Measurements from ENCODE around the gene CMTR2.
"Not testable (repeated sequence)": the region's sequence is repeated elsewhere in the genome, so short reads cannot be mapped to it uniquely, and the experiment has no call there.

Gene CMTR2, protein sequence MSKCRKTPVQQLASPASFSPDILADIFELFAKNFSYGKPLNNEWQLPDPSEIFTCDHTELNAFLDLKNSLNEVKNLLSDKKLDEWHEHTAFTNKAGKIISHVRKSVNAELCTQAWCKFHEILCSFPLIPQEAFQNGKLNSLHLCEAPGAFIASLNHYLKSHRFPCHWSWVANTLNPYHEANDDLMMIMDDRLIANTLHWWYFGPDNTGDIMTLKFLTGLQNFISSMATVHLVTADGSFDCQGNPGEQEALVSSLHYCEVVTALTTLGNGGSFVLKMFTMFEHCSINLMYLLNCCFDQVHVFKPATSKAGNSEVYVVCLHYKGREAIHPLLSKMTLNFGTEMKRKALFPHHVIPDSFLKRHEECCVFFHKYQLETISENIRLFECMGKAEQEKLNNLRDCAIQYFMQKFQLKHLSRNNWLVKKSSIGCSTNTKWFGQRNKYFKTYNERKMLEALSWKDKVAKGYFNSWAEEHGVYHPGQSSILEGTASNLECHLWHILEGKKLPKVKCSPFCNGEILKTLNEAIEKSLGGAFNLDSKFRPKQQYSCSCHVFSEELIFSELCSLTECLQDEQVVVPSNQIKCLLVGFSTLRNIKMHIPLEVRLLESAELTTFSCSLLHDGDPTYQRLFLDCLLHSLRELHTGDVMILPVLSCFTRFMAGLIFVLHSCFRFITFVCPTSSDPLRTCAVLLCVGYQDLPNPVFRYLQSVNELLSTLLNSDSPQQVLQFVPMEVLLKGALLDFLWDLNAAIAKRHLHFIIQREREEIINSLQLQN

DNA sequence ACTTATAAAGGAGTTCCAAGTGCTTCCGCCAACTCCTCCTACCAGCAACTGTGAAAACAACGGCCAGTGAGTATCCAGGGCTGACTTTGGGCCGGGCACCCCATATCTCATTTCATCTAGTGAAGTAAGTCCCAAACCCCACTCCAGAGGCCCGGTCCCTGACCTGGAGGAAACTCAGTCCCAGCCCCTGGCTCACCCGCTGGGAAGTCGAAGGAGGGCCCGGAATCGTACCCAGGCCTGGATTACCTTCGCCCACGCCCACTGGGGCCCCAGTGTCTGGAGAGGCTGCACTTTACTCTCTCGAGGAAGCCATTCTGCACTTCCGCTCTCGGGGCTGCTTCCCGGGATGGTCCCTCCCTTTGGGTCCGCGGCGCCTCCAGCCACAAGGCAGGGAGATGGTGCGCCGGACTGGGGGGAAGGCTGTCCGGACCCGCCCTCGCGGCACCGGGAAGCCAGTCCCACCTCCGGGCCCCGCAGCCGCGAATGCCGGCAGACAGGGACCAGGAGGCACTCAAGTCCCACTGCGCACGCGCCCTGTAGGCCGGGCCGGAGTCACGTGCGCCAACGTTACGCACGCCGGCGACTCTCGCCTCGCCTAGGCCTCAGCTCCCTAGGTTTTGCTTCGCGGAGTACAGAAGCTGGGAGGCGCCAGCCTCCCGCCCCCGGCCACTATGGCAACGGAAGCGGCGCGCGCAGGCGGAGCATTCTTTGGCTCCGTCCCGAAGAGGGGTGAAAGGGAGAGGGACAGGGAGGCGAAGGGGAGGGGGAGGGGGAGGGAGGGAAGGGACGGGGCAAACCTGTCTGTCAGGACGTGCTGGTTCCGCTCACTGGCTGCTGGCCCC is at the start of gene CMTR2:
Gene CMTR2 (minus strand): TSS at position 513 of the 842 bp plus-strand sequence. CDS start 3,482 bp downstream, outside the sequence.
- DNase-seq: peak; percentile 94

DNA sequence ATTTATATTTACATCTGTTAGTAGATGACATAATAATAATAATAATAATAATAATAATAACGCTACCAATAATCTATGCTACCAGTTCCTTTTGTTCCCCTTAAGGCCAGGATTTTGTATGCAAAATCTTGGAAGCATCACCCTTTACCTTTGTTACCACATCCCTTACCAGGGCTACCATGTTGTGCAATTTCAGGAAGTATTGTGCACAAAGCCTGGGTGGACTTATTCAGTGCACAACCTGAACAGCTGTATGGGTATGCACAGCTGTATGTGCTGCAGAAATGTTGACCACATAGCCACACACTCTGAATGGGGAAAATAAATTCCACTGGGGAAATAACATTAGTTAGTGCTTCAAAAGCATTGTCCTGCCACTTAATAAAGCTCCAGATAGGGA is 49.4 kb upstream of the CMTR2 start:
- no peak for DNase-seq

DNA sequence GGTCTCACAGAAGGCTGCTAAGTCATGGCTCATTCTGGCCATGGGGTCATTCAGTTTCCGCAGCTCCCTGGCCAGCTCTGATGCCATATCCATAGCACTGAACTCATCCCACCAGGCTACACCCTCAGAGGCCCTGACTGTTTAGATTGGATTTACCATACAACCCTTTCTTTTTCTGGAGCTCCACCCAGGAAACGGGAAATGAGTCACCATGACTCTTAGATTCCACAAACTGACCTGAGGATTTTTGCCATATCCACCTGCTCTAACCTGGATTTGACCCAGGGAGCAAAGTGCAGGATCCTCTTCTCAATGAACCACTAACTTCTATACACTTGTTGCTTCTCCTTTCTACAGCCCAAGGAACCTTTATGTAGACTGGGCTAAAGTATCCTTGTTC is 49.0 kb upstream of the CMTR2 start:
- no peak for DNase-seq

DNA sequence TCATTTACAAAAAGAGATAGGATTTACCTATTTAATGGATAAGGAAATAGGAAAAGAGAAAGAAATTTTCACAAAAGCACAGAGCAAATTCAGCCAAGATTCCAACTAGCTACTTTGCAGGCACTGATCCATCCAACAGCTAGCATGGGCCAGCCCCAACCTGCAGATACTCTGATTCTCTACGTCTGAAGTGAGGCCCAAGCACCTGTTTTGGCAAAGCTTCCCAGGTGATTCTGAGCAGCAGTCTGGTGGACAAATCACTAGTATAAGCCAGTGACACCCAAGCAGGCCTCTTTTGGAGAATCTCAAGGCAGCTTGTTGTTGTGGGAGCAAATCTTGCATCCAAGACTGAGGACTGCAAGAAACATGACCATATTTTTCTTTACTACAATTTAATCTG is 48.4 kb upstream of the CMTR2 start:
- DNase-seq: no peak

DNA sequence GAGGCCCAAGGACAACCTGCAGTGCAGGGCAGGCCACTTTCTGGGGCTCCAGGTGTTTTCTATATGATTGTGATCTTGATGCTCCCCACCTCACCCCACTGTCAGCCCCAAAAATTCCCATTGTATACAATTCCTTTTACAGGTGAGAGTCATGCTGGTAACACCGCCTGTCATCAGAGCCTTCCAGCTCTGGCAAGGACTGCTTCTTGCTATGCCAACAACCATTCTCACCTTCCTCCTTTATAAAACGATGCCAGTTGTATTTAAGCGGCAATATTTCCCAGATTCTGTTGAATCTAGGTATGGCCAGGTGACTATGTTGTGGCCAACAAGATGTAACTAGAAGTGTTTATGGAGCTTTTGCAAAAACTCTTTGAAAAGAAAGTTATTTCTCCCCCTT is 38.9 kb upstream of the CMTR2 start:
- DNase-seq: no peak

DNA sequence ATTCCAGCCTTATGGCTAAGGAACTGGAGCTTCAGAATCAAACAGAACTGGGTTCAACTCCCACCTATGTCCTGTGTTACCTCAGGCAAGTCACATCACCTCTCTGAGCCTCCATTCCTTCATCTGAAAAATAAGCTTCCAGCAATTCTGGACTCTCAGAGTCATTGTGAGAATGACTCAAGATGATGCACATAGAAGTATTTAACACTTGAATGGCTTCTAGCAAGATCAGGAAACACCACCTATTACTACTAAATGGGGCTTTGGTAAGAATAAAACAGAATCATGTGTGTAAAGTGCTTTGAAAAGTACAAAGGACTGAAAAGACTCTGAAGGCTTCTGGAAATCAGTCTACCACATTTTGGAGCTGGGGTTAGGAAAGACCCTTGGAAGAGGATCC is 38.5 kb upstream of the CMTR2 start:
- no peak for DNase-seq

DNA sequence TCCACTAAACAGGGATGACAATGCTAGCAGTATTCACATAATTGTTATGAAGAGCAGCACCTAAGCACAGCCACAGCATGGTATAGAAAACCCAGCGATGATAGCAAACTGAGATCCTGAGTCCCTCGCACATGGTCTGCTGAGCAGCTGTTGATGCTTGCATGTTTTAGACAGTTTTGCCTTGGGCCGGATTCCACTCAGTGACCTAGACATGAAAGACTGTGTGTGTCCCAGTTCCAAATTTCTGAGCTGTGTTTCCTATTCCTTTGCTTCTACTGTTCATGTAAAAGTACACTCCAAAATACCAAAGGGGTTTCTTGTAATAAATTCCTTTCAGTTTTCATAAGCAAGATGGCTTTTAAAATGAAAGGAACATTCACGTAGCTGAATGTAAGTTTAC is 30.8 kb upstream of the CMTR2 start:
- DNase-seq: no peak

DNA sequence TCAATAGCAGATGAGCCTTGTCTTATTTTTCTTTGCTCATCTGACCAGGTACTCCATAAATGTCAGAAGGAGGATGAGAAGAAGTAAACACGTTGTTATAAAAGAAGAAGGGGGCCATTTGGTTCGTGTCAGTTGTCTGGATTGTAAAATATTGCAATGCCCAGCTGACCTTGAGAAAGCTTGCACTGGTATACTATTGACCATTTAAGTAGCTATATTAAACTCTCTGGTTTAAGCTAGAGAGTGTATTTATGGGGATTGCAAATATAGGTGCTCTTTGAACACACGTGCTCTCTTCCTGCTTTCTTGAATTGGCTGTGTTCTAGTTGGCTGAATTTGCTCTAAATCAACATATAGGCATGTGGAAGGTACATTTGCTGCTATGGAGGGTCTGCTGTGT is 26.1 kb upstream of the CMTR2 start:
- no peak for DNase-seq

DNA sequence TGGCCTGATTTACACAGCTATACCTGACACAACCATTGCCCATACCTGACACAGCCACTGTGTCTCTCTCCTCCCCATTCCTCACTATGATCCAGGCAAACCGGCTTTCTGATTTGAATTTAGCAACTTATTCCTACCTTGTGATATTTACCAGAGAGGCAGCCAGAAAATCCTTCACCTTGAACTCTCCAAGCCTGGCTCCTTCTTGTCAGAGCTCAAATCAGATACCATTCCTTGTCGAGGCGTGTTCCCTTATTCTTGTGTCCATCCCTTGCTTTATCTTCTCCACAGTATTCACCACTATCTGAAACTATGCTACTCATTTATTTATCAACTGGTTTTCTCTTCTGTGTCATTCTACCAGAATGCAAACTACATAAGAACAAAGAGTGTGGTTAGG is 24.4 kb upstream of the CMTR2 start:
- DNase-seq: not testable (repeated sequence)

DNA sequence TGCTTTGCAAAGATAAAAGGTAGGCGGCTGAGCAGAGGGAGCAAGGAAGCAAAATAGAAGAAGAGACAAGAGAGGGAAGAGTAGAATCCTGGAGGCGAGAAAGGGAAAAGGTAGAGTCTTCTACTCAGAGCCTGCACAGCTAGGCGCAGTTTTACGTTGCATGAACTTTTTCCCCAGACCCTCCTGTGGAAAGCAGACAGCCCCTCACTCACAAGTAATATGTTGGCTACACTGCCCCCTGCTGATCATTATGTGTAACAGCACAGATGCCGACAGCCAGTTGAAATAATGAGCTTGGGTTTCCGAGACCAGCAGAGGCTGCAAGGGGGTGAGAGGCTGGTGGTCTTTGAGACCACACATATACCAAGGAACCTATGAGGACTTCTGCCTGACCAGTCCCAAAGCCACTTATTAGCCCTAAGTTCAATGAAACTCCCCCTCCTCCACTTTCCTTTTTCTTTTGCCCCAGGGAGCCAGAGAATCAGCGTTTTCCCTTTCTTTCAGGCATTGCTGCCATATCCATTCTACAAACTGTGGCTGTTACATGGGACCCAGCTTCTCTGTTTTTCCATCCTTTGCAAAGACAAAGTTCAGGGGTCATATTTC is 22.5 kb upstream of the CMTR2 start:
- DNase-seq: peak; percentile 42

DNA sequence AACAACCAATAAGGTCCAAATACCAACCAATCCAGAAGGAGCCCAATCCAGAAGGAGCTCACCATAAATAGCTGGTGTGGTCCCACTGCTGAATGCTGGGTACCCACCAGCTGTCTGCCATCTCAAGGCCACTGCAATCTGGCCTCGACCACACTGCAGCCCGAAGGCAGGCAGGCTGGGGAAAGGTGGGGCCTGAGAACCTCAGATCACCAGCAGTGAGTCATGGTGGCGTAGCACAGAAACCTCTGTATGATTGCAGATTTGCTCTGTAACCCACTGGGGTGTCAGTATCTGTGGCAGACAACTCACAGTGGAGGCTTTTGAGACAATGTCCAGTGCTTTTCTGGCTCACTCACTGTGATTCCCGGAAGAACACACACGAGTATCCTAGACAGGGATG is 14.7 kb upstream of the CMTR2 start:
- no peak for DNase-seq

DNA sequence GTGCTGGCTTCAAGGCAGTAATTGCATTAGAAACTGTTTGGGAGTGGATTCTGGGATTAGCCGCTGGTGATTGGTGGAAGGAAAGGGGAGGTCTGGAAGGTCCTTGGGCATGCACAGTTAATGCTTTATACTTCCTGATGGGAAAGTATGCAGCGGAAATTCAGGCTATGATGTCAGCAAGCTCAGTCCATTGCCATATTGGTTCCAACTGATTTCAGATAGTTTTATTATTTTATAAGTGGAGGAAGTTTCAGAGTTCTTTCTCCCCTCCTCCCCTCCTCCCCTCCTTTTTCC is 8.1 kb upstream of the CMTR2 start:
- DNase-seq: no peak

DNA sequence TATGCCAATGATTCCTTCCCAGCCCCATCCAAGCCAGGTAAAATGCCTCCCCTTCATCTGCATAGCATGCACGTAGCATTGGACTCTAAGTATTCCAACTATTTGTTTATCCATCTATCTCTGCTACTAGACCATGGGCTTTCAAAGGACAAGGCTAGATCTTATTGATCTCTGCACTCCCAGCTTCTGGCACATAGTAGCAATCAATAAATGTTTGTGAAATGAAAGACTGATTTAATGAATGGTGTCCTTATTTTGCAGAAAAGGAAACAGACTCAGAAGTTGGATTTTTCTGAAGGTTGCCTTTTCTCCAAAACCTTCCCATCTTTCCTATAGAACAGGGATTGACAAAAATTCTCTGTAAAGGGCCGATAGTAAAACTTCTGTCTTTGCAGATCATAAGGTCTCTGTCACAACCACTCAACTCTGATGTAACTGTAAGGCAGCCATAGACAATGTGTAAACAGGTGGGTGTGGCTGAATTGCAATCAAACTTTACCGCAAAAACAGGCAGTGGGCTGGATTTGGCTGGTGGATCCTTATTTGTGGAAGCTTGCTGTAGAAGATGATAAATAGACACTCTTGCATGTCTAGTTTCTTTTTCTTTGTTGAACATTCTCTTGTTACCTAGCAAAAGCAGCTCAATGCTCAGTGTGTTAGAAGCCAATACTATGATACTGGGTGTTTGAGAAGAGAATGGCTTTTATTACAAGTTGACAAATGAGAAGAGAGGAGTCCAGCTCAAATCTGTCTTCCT is 7.6 kb upstream of the CMTR2 start:
- no peak for DNase-seq

DNA sequence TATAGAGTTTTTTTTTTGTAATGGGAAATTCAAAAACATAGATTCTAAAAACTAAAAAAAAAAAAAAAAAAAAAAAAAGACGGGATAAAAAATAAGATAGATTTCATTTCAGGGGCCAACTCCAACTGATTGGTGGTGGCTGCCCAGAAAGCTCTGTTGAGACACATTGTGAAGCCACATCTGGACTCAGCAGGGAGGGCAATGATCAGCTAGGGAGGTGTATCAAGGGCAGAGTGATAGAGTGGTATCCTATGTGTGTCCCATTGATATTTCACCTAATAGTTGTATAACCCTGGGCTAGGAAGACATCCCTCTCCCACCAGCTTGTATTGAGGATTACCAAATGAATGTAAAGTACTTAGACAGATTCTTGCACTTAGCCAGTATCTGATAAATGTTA is 6.7 kb upstream of the CMTR2 start:
- DNase-seq: no peak

DNA sequence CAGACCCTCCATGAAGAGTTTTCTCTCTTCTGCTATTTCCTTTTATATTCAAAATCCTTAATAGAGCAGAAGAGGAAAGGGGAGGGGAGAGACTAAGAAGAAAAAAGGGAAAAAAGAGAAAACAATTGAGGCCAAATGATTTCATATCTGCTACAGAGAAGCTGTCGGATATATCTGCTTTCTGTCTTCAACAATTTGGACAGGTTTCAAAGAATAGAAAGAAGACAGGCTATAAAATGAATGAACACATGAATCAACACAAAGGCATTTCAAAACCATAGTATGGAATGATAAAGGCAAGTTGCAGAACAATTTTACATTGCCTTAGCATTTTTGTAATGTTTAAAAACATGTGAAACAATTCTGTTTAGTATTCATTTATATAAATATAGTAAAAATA is 4.7 kb upstream of the CMTR2 start:
- DNase-seq: no peak

DNA sequence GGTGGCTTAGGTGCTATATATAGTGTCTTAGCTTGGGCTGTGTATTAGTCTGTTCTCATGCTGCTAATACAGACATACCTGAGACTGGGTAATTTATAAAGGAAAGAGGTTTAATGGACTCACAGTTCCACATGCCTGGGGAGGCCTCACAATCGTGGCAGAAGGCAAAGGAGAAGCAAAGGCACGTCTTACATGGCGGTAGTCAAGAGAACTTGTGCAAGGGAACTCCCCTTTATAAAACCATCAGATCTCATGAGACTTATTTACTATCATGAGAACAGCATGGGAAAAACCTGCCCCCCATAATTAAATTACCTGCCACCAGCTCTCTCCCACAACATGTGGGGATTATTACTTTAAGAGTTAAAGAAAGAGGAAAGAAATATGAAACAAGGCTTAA is 2.9 kb upstream of the CMTR2 start:
- DNase-seq: not testable (repeated sequence)

DNA sequence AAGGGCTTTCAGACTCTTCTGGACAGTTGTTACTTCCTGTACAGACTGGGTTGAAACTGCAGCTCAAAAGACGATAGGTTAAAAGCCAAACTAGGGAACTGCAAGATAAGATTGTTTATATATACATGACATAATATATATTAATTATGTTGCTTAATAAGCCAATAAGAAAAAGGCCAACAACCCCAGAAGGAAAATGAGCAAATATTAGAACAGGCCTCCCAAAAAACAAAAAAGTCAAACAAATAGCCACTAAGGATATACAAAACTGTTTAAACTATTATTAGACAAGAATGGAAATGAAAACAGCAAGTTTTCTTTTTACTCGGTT is 495 bp upstream of the CMTR2 start:
- no peak for DNase-seq

DNA sequence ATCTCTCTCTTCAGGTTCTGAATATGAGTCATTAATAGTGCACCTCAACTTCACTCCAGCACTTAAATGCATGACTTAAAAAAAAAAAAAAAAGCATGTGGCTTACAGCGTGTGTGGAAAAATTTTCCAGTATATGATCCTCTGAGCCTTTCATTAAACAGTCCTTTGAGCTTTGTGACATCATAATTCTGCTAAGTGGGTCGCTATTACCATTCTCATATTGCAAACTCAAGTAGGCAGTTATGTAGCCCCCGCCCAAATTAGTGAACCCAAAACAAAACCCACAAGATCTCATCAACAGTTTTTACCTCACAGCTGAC is 672 bp downstream of the CMTR2 start:
- DNase-seq: no peak

DNA sequence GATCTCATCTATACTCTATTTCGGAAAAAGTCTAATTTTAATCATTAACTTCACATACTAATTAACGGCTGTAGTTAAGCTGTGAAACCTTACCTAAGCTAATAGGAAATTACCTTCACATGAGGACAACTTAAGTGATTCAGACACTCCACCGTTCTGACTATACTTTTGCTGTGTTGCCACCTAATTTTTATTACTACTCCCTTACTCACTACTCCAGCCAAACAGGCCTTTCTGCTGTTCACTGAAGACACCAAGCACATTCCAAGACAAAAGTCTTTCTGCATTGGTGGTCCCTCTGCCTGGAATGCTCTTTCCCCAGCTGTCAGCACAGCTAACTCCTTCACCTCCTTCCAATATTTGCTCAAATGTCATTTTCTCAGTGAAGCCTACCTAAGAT is 1.3 kb downstream of the CMTR2 start:
- DNase-seq: no peak

DNA sequence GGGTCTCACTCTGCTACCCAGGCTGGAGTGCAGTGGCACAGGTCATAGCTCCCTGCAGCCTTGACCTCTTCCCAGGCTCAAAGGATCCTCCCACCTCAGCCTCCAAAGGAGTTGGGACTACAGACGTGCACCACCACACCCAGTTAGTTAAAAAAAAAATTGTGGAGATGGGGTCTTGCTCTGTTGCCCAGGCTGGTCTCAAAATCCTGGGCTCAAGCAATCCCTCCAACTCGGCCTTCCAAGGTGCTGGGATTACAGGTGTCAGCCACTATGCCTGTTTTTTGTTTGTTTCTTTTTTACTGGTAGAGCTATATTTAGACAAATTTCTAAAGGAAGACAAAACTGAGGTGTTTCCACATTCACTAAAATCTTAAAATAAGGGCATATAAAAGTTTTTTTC is 1.7 kb downstream of the CMTR2 start:
- no peak for DNase-seq

DNA sequence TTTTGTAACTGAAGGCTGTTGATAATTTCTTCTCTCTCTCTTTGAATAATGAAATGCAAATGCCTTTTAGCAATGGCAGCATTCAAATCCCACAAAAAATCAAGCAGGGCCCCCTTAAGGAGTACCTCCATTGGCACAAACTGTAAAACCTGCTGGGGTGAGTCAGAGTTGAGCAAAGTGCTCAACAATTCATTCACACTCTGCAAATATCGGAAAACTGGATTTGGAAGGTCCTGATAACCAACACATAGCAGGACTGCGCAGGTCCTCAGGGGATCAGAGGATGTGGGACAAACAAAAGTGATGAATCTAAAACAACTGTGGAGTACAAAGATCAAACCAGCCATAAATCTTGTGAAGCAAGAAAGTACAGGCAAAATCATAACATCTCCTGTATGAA is 5.6 kb downstream of the CMTR2 start:
- no peak for DNase-seq

DNA sequence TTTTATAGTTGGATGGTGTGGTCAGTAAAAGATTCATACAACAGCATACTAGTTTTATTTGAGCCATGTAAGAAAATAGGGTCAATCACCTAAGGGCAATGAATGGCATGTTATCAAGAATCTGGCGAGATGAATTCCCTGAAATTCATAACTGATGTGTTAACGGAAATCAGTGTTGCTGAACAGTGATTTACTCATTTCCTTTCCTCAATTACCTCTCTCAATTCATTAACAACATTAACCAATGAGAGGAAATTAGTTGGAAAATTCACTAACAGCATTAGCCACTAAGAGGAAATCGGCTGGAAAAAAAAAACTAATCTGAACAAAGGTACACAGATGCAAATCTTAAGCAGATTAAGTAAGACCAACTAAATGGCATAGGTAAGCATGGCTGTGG is 6.3 kb downstream of the CMTR2 start:
- no peak for DNase-seq
